GM12878 (cell line): Measurements from ENCODE around the gene HLA-DPB1. TPM values are rescaled to one million over a fixed set of nuclear protein-coding genes. Genes with fewer than 3 reads are reported as not detected.

Experiments
- ATAC-seq: fragments of 200-7000 bp; cut with Tn5 transposase; 3 replicates; pipeline ENCODE4 v1.9.1; 2020; ENCODE audit warnings: mild to moderate bottlenecking, moderate library complexity
- BruUV-seq: library from RNA; stranded (reverse); fragments of 400-500 nt; replicated peaks from 2 replicates; lab custom pipeline; 2021; lab: Mats Ljungman, UMichigan
- CTCF ChIA-PET: fragments of 300-600 bp; sonication (Branson Sonifier 250); formaldehyde crosslinking; extraction: SDS; loops from one replicate; lab custom pipeline; 2021; ENCODE audit warnings: inconsistent platforms; lab: Yijun Ruan, JAX
- POLR2A ChIA-PET: fragments of 350-600 bp; formaldehyde crosslinking; extraction: SDS; loops from one replicate; lab custom pipeline; 2021; ENCODE audit warnings: inconsistent platforms; lab: Charles Lee
- RAD21 ChIA-PET: fragments of 300-600 bp; sonication (Branson Sonifier 250); formaldehyde crosslinking; loops from one replicate; lab custom pipeline; 2023; ENCODE audit warnings: antibody characterized with exemption; ENCODE audit not compliant: unreplicated experiment; lab: Charles Lee
- SMC1A ChIA-PET: fragments of 300-600 bp; sonication (Branson Sonifier 250); formaldehyde crosslinking; loops from one replicate; lab custom pipeline; 2023; ENCODE audit not compliant: unreplicated experiment, uncharacterized antibody; lab: Charles Lee
- DNase-seq: peaks from one replicate; pipeline ENCODE4 v3.0.0-alpha.2; 2011; ENCODE audit warnings: low read depth, low spot score
- FAIRE-seq: peaks from 3 replicates; lab custom pipeline; 2011; peaks lifted over from hg19 to GRCh38; lab: Jason Lieb, UNC
- H2AFZ ChIP-seq: 2 replicates; pipeline ENCODE4 v1.6.0; 2011; ENCODE audit warnings: low read depth, low read length, control low read depth; ENCODE audit not compliant: control insufficient read depth
- H3K27ac ChIP-seq: 2 replicates; pipeline ENCODE4 v1.5.1; 2011; ENCODE audit warnings: control low read depth; ENCODE audit not compliant: control insufficient read depth, insufficient read depth
- H3K27me3 ChIP-seq, 2 experiments: replicated peaks in 1 of 2; 2 replicates each; pipeline versions ENCODE4 v1.6.0 to v1.6.1; 2011; ENCODE audit warnings: low read length in 1 of 2; ENCODE audit not compliant: control insufficient read depth in 2 of 2, insufficient read depth in 2 of 2
- H3K36me3 ChIP-seq, 2 experiments: 2 replicates each; pipeline ENCODE4 v1.5.1; 2011; ENCODE audit warnings: low read length in 1 of 2; ENCODE audit not compliant: control insufficient read depth in 2 of 2, insufficient read depth in 2 of 2
- H3K4me1 ChIP-seq: 2 replicates; pipeline ENCODE4 v1.6.1; 2011; ENCODE audit warnings: mild to moderate bottlenecking, low read length, moderate library complexity, mixed read lengths; ENCODE audit not compliant: control insufficient read depth, insufficient read depth
- H3K4me2 ChIP-seq: 2 replicates; pipeline ENCODE4 v1.6.0; 2011; ENCODE audit warnings: control low read depth; ENCODE audit not compliant: control insufficient read depth, insufficient read depth
- H3K4me3 ChIP-seq: fragments of 200-600 bp; sonication (generic); 2 replicates; pipeline ENCODE4 v1.5.1; 2016
- H3K79me2 ChIP-seq: 2 replicates; pipeline ENCODE4 v1.6.0; 2011; ENCODE audit warnings: low read length; ENCODE audit not compliant: control insufficient read depth, insufficient read depth
- H3K9ac ChIP-seq: 2 replicates; pipeline ENCODE4 v1.8.0; 2011; ENCODE audit warnings: low read length, control low read depth, mixed read lengths; ENCODE audit not compliant: control insufficient read depth, insufficient read depth
- H3K9me3 ChIP-seq: replicated peaks from 3 replicates; pipeline ENCODE4 v1.5.1; 2011; ENCODE audit warnings: mild to moderate bottlenecking, low read length; ENCODE audit not compliant: control insufficient read depth, insufficient read depth
- H4K20me1 ChIP-seq: 2 replicates; pipeline ENCODE4 v1.6.0; 2011; ENCODE audit not compliant: control insufficient read depth, insufficient read depth
- FOXK2 ChIP-seq: fragments of 450-650 bp; IDR thresholded peaks from 2 replicates; pipeline ENCODE4 v1.6.1; 2017; ENCODE audit warnings: mild to moderate bottlenecking, moderate library complexity
- FOXM1 ChIP-seq: IDR thresholded peaks from 2 replicates; pipeline ENCODE4 v1.6.1; 2012; ENCODE audit warnings: low read depth, mild to moderate bottlenecking, inconsistent platforms, low read length, moderate library complexity
- IRF5 ChIP-seq: fragments of 450-650 bp; IDR thresholded peaks from 2 replicates; pipeline ENCODE4 v1.6.1; 2017; ENCODE audit warnings: borderline replicate concordance
- MEF2A ChIP-seq: IDR thresholded peaks from 2 replicates; pipeline ENCODE4 v1.6.1; 2011; ENCODE audit warnings: low read depth, mild to moderate bottlenecking, low read length, moderate library complexity; ENCODE audit not compliant: insufficient read depth
- POLR2A ChIP-seq: IDR thresholded peaks from 2 replicates; pipeline ENCODE4 v1.6.1; 2011; ENCODE audit warnings: low read depth, mild to moderate bottlenecking, low read length
- POLR2AphosphoS2 ChIP-seq: IDR thresholded peaks from 2 replicates; pipeline ENCODE4 v1.6.1; 2011; ENCODE audit warnings: low read depth, mild to moderate bottlenecking, low read length, improper control_type of control experiment, moderate library complexity
- POLR2AphosphoS5 ChIP-seq: IDR thresholded peaks from 2 replicates; pipeline ENCODE4 v1.6.1; 2011; ENCODE audit warnings: mild to moderate bottlenecking, low read length, inconsistent platforms
- RBBP5 ChIP-seq: fragments of 200-600 bp; sonication (generic); conservative IDR thresholded peaks from 2 replicates; pipeline ENCODE4 v1.6.1; 2016
- USF1 ChIP-seq: IDR thresholded peaks from 2 replicates; pipeline ENCODE4 v1.6.1; 2011; ENCODE audit warnings: borderline replicate concordance, low read depth, mild to moderate bottlenecking, moderate library complexity, mixed read lengths, low read length; ENCODE audit not compliant: insufficient read depth; ENCODE audit errors: extremely low read length
- WGBS: methylation state at CpG from one replicate; pipeline ENCODE4 v1.1.6; 2016; ENCODE audit warnings: low lambda C conversion rate; ENCODE audit not compliant: insufficient replicate concordance, insufficient coverage; ENCODE audit errors: missing lambda C conversion rate; 5-methylcytosine and 5-hydroxymethylcytosine counted together
- in situ Hi-C: fragments of 300-500 bp; cut with MboI; formaldehyde crosslinking; loops from 9 replicates; pipeline ENCODE4 v1.14.3; 2018; ENCODE audit warnings: mixed read lengths
- intact Hi-C: fragments of 100-400 bp; cut with micrococcal nuclease; formaldehyde crosslinking; loops from one replicate; pipeline ENCODE4 v1.14.2; 2022; ENCODE audit not compliant: unreplicated experiment
- polyA plus RNA-seq, 11 experiments: library from polyadenylated mRNA; depleted of rRNA in 4 of 11; unstranded in 6 of 11; stranded (reverse) in 5 of 11; fragments of >200 nt; fragmentation: Nextera tagmentation in 4 of 11; fragmentation: Illumina TruSeq in 1 of 11; extraction: Ambion mirVana in 4 of 11; extraction: Trizol in 1 of 11; gene quantifications; 1 replicate in 1 of 11; 2 replicates in 10 of 11; pipeline versions ENCODE4 v1.2.1 to v1.2.3, GENCODE V29; 2011 to 2016; ENCODE audit warnings: inconsistent platforms in 2 of 11, missing spikeins in 2 of 11, low read depth in 1 of 11
- total RNA-seq, 4 experiments: library from RNA; depleted of rRNA in 3 of 4; stranded (reverse); fragments of >200 nt in 3 of 4; fragmentation: Illumina TruSeq in 1 of 4; extraction: Trizol in 1 of 4; gene quantifications; 2 replicates each; pipeline versions ENCODE4 v1.2.1 to v1.2.3, GENCODE V29; 2013 to 2021
- TF ChIP-seq, protein P1 (sequence below): IDR thresholded peaks from 2 replicates; pipeline ENCODE4 v1.6.1; 2011; ENCODE audit warnings: low read depth, low read length, improper control_type of control experiment, borderline replicate concordance
- TF ChIP-seq, protein P2 (sequence below): IDR thresholded peaks from 2 replicates; pipeline ENCODE4 v1.6.1; 2011; ENCODE audit warnings: borderline replicate concordance, low read depth, mild to moderate bottlenecking, moderate library complexity, low read length; ENCODE audit not compliant: insufficient read depth, poor library complexity, severe bottlenecking
- TF ChIP-seq, protein P3 (sequence below), 3 experiments: IDR thresholded peaks in 2 of 3; conservative IDR thresholded peaks in 1 of 3; 2 replicates each; pipeline ENCODE4 v1.5.1; 2011; ENCODE audit warnings: low read depth in 3 of 3, low read length in 3 of 3, mild to moderate bottlenecking in 3 of 3, control low read depth in 2 of 3, moderate library complexity in 2 of 3, inconsistent platforms in 1 of 3, mixed read lengths in 1 of 3; ENCODE audit not compliant: control insufficient read depth in 2 of 3, insufficient read depth in 1 of 3; ENCODE audit errors: extremely low read depth in 1 of 3

Gene HLA-DPB1
- total and polyA plus RNA-seq, 10 of the 15 experiments (the other 5 are each of a cell fraction or from before 2014, with no cell fraction given), result 101 to 675 (median 352) TPM

DNA sequence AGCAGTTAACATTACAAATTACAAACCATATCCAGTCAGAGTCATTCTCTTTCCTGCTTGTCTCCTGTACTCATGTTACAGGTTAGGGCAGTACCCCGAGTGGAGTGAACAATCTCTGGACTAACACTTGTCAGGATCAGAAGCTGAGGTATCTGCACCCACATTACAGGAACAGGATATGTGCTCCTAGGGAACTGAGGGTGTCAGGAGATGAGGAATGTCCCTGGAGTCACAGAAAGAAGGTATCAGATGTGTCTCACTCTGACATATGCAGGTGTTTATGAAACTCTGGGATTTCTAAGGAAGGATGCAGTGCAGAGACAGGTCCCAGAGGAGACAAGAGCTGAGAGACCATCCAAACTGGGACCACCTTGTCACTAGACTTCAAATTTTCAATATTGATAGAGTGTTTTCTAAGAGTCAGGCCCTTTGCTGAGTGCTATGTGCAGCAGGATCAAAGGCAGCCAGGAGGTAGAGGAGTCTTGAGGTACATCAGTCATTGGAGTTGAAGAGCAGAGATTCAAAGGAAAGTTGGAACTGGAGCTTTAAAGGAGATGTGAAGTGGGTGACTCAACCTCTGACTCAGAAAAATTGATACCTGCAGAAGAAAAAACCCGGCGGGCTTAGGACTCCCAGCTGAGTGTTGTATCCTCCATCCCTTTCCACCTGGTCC is 12.6 kb downstream of the HLA-DPB1 start (continued):
- TF ChIP-seq, protein P1, sequence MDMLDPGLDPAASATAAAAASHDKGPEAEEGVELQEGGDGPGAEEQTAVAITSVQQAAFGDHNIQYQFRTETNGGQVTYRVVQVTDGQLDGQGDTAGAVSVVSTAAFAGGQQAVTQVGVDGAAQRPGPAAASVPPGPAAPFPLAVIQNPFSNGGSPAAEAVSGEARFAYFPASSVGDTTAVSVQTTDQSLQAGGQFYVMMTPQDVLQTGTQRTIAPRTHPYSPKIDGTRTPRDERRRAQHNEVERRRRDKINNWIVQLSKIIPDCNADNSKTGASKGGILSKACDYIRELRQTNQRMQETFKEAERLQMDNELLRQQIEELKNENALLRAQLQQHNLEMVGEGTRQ, result no peak
- peak; percentile 46; the same call in 1 of the 2 replicates for TF ChIP-seq POLR2A

DNA sequence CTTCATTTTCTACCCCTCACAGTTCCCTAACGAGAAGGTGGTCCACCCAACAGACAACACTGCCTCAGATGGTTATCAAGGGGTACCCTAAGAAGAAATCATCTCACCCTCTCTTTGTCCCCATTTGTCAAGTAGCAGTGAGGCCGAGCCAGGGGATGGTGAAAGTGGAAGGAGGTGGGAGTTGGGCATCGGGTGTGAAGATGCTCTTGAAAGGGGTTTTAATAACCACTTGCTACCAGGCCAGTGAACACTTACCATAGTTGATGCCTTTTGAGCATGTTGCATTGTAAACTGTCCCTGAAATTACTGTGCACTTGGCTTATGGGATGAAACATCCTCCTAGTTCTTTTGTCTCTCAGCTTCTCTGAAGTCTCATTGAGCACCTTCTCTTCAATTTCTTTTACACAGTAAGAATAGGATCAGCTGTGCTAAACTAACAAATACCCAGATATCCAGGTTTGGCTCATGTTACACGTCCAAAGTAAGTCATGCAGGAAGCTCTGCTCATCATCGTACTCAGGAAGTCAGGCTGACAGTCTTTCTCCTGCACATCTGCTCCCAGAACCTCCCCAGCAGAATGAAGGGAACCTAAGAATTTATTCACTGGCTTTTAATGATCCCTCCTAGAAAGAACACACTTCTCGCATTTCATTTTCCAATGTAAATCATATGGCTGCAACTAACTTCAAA is 13.3 kb downstream of the HLA-DPB1 start:
- in situ Hi-C loops, result no loop called here
- WGBS, result 58% methylated on average over 6 of the region's 6 CpGs
- CTCF ChIA-PET, result interaction anchor here (1.1 to 14.2 kb wide), 6 partner anchors 9 to 83 kb away, joined by 3 to 281 read pairs (median 6); no protein-coding TSS in a partner anchor
- Histone ChIP-seq H3K36me3 (peaks cover 11 to 13% of the 10 kb centered on the region in 2 experiments), H3K9ac (no peak overlapping the region), H3K4me3 (no peak overlapping the region), H3K27me3 (no peaks in the 10 kb centered on the region), H3K79me2 (no peaks in the 10 kb centered on the region), H2AFZ (no peak overlapping the region), H3K9me3 (no peaks in the 10 kb centered on the region), H3K4me2 (no peak overlapping the region), H3K4me1 (no peaks in the 10 kb centered on the region), H3K27ac (no peak overlapping the region), H4K20me1 (no peaks in the 10 kb centered on the region)
- no peak for FAIRE-seq
- intact Hi-C loops, result loop anchor here (10.0 kb wide), 1 partner anchor 204 kb away; no protein-coding TSS in a partner anchor
- no TSS peak for BruUV-seq
- DNase-seq, result no peak
- peak; percentile 9; the same call in 2 of the 3 replicates for ATAC-seq
- SMC1A ChIA-PET, result interaction anchor here (1.4 to 7.1 kb wide), 7 partner anchors 9 to 89 kb away, joined by 3 to 54 read pairs (median 6); partner anchors contain the start of gene HLA-DPB1
- POLR2A ChIA-PET, result interaction anchor here (0.8 to 1.8 kb wide), 7 partner anchors 13 to 73 kb away, joined by 3 to 7 read pairs (median 3); partner anchors contain the start of gene HLA-DPB1
- RAD21 ChIA-PET, result interaction anchor here (0.9 to 2.9 kb wide), 5 partner anchors 23 to 88 kb away, joined by 3 to 12 read pairs (median 7); no protein-coding TSS in a partner anchor
- 0 out of 2 replicates have a peak, but pooled peaks have one; percentile 32 for TF ChIP-seq POLR2AphosphoS5
- TF ChIP-seq, protein P2, sequence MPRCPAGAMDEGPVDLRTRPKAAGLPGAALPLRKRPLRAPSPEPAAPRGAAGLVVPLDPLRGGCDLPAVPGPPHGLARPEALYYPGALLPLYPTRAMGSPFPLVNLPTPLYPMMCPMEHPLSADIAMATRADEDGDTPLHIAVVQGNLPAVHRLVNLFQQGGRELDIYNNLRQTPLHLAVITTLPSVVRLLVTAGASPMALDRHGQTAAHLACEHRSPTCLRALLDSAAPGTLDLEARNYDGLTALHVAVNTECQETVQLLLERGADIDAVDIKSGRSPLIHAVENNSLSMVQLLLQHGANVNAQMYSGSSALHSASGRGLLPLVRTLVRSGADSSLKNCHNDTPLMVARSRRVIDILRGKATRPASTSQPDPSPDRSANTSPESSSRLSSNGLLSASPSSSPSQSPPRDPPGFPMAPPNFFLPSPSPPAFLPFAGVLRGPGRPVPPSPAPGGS, result no peak
- no peak for TF ChIP-seq FOXK2
- TF ChIP-seq POLR2AphosphoS2, result peak; percentile 65; the same call in 1 of the 2 replicates
- TF ChIP-seq RBBP5, result no peak
- no peak for TF ChIP-seq USF1
- no peak for TF ChIP-seq MEF2A
- TF ChIP-seq, protein P3, sequence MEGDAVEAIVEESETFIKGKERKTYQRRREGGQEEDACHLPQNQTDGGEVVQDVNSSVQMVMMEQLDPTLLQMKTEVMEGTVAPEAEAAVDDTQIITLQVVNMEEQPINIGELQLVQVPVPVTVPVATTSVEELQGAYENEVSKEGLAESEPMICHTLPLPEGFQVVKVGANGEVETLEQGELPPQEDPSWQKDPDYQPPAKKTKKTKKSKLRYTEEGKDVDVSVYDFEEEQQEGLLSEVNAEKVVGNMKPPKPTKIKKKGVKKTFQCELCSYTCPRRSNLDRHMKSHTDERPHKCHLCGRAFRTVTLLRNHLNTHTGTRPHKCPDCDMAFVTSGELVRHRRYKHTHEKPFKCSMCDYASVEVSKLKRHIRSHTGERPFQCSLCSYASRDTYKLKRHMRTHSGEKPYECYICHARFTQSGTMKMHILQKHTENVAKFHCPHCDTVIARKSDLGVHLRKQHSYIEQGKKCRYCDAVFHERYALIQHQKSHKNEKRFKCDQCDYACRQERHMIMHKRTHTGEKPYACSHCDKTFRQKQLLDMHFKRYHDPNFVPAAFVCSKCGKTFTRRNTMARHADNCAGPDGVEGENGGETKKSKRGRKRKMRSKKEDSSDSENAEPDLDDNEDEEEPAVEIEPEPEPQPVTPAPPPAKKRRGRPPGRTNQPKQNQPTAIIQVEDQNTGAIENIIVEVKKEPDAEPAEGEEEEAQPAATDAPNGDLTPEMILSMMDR (IDR thresholded peaks at IDR 0.05 in 2 of 3, conservative IDR thresholded peaks at IDR 0.05 in 1 of 3; ENCODE audit: control insufficient read depth in 2 of 3, extremely low read depth in 1 of 3, insufficient read depth in 1 of 3, low read depth in 3 of 3, low read length in 3 of 3), result no peak
- TF ChIP-seq FOXM1, result no peak
- no peak for TF ChIP-seq IRF5
